Esophagus squamous epithelium (tissue), 5 donors: ENCODE measurements around the gene TPM2. TPM values are rescaled to one million over a fixed set of nuclear protein-coding genes. Genes with fewer than 3 reads are reported as not detected.
A peak's percentile ranks its signal among the peaks of the same experiment; 100 is the strongest.

Experiments
- DNase-seq: peaks from one replicate; lab custom pipeline; 2025; lab: John Stamatoyannopoulos, UW
- H3K27ac ChIP-seq, 4 donors: fragments of 200-600 bp; sonication (generic); one replicate each; pipeline ENCODE4 v1.5.1; 2016 to 2019; ENCODE audit warnings: mild to moderate bottlenecking in 1 of 4
- H3K27me3 ChIP-seq, 4 donors: fragments of 200-600 bp; sonication (generic); 1 replicate in 3 of 4; 2 replicates in 1 of 4; pipeline versions ENCODE4 v1.5.1 to v1.6.0; 2017 to 2021; ENCODE audit warnings: antibody characterized with exemption in 1 of 4
- H3K36me3 ChIP-seq, 3 donors: fragments of 200-600 bp; sonication (generic); one replicate each; pipeline ENCODE4 v1.5.1; 2016 to 2019
- H3K4me1 ChIP-seq, 3 donors: fragments of 200-600 bp; sonication (generic); one replicate each; pipeline ENCODE4 v1.5.1; 2017 to 2019
- H3K4me3 ChIP-seq, 4 donors: fragments of 200-600 bp; sonication (generic); 1 replicate in 3 of 4; 2 replicates in 1 of 4; pipeline ENCODE4 v1.5.1; 2016 to 2019; ENCODE audit warnings: mild to moderate bottlenecking in 2 of 4, moderate library complexity in 1 of 4
- H3K9me3 ChIP-seq, 3 donors: fragments of 200-600 bp; sonication (generic); one replicate each; pipeline ENCODE4 v1.5.1; 2016 to 2019
- CTCF ChIP-seq, 6 experiments: fragments of 450-650 bp in 4 of 6; fragments of 200-600 bp in 2 of 6; sonication (generic) in 2 of 6; IDR thresholded peaks; one replicate each; pipeline ENCODE4 v1.5.1; 2016 to 2019; ENCODE audit warnings: antibody characterized with exemption in 6 of 6, mild to moderate bottlenecking in 4 of 6, moderate library complexity in 4 of 6
- POLR2A ChIP-seq, 4 donors: fragments of 450-650 bp; IDR thresholded peaks; one replicate each; pipeline ENCODE4 v1.6.1; 2017; ENCODE audit warnings: antibody characterized with exemption in 4 of 4, mild to moderate bottlenecking in 4 of 4, moderate library complexity in 3 of 4
- WGBS, 2 donors: methylation state at CpG; one replicate each; pipeline ENCODE4 v1.1.5; 2018; 5-methylcytosine and 5-hydroxymethylcytosine counted together
- intact Hi-C: fragments of 100-400 bp; cut with DNase I; formaldehyde crosslinking; loops from one replicate; pipeline ENCODE4 v1.15.0; 2022
- total RNA-seq, 4 donors: library from RNA; depleted of rRNA; stranded (reverse); fragments of >200 nt; gene quantifications; one replicate each; pipeline ENCODE4 v1.1.0, GENCODE V29; 2016
- donor health status: DM: yes; HTN: yes; CAD: no.

Gene TPM2
- total RNA-seq, 4 donors from 2014 or later, result 80.8 to 1,148 (median 217) TPM

DNA sequence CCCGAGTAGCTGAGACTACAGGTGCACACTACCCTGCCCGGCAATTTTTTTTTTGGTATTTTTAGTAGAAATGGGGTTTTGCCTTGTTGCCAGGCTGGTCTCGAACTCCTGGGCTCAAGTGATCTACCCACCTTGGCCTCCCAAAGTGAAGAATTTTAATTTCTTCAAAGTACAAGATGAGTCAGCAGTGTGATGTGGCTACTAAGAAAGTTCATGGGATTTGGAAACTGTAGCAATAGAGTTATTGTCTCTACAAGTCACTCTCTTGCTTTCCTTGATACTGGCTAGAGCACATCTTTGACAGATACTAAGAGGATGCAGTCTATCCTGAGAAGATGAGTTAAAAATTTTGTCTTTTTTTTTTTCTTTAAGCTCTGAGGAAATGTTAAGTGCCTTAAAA, 44.4 kb upstream of the TPM2 start:
- Histone ChIP-seq H3K4me1 (peaks cover 14 to 53% (median 26%) of the 10 kb centered on the region in 3 donors), H3K9me3 (no peaks in the 10 kb centered on the region), H3K27me3 (no peaks in the 10 kb centered on the region), H3K27ac (peak overlapping the region in 2 of 4 donors; percentile 95 to 98), H3K4me3 (no peak overlapping the region), H3K36me3 (peaks cover 16 to 50% (median 33%) of the 10 kb centered on the region in 3 donors)
- TF ChIP-seq POLR2A (IDR thresholded peaks at IDR 0.05), result no peak
- no peak for TF ChIP-seq CTCF (IDR thresholded peaks at IDR 0.05)
- WGBS, 2 donors, result 83 to 90% methylated on average over 3 of the region's 3 CpGs
- DNase-seq, result no peak
- intact Hi-C loops, result loop anchor here (5.0 to 10.0 kb wide), 2 partner anchors 77 to 129 kb away; partner anchors contain the start of genes CCDC107, RMRP and TESK1

DNA sequence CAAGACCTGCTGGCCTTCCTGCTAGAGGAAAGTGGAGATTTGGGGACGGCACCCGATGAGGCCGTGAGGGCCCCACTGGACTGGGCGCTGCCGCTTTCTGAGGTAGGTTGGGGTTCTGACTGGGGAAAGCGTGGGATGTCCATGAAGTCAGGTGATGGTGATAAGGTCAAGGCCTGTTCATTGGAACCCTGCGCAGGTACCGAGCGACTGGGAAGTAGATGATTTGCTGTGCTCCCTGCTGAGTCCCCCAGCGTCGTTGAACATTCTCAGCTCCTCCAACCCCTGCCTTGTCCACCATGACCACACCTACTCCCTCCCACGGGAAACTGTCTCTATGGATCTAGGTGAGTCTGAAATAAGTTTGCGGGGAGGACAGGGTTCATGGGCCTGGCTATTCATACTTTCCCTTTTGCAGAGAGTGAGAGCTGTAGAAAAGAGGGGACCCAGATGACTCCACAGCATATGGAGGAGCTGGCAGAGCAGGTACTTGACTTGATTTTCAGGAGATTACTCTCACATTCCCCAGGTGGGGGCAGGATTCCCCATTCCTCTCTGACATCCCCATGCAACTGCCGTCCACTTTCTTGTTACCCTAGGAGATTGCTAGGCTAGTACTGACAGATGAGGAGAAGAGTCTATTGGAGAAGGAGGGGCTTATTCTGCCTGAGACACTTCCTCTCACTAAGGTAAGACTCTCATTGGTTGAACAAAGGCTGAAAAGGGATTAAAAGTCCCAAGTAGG, 43.2 kb upstream of the TPM2 start:
- H3K27me3 ChIP-seq, result no peaks in the 10 kb centered on the region
- DNase-seq, result no peak
- intact Hi-C loops, result loop anchor here (5.0 to 10.0 kb wide), 2 partner anchors 76 to 128 kb away; partner anchors contain the start of genes CCDC107, RMRP and TESK1
- peaks cover 5 to 44% (median 24%) of the 10 kb centered on the region in 3 donors for H3K36me3 ChIP-seq
- H3K27ac ChIP-seq, result peak overlapping the region; percentile 95 to 100 (median 98)
- peaks cover 14 to 64% (median 35%) of the 10 kb centered on the region in 3 donors for H3K4me1 ChIP-seq
- no peak for TF ChIP-seq CTCF (IDR thresholded peaks at IDR 0.05)
- no peak for TF ChIP-seq POLR2A (IDR thresholded peaks at IDR 0.05)
- WGBS, 2 donors, result 1 to 3% methylated on average over 8 to 13 of the region's 14 CpGs
- H3K4me3 ChIP-seq, result peak overlapping the region; percentile 69 to 91 (median 80)
- H3K9me3 ChIP-seq, result no peaks in the 10 kb centered on the region

DNA sequence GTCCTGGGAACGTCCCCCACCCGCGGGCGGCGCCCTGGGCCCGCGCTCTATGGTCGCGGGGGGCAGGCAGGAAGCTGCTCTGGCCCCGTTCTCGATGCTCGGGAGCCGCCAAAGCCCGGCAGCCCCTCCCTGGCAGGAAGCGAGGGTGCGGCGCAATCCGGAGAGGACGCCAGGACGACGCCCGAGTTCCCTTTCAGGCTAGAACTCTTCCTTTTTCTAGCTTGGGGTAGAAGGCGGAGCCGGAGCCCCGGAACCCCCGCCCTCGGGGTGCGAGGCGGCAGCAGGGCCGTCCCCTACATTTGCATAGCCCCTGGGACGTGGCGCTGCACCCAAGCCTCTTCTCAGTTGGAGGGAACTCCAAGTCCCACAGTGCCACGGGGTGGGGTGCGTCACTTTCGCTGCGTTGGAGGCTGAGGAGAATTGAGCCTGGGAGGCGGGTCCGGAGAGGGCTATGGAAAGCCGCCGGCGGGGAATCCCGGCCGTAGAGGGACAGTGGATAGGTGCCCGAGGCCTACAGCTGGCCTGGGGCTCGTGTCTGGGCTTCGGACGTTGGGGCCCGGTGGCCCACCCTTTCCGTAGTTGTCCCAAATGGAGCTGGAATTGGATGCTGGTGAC, 42.6 kb upstream of the TPM2 start, which contains the start of the genes CREB3 and TLN1:
Gene CREB3 (plus strand): TSS at position 482 of the 615 bp plus-strand sequence. CDS start 107 bp downstream, at position 589.
Gene TLN1 (minus strand): TSS at position 11 of the 615 bp plus-strand sequence. CDS start 6,501 bp downstream, outside the sequence.
- 0% methylated on average over 10 to 19 of the region's 49 CpGs for WGBS, 2 donors
- peaks cover 18 to 71% (median 35%) of the 10 kb centered on the region in 3 donors for H3K4me1 ChIP-seq
- no peaks in the 10 kb centered on the region for H3K9me3 ChIP-seq
- peak within 1 kb of the TSS; percentile 95 to 100 (median 98) for H3K27ac ChIP-seq
- DNase-seq, result peak; percentile 92
- TF ChIP-seq POLR2A (IDR thresholded peaks at IDR 0.05), result peak in 3 of 4 donors; percentile 57 to 76 (median 76)
- peak in 2 of 6 experiments; percentile 10 to 21 for TF ChIP-seq CTCF (IDR thresholded peaks at IDR 0.05)
- peaks cover 0 to 43% (median 21%) of the 10 kb centered on the region in 3 donors for H3K36me3 ChIP-seq
- H3K4me3 ChIP-seq, result peak within 1 kb of the TSS; percentile 69 to 91 (median 80)
- intact Hi-C loops, result loop anchor here (5.0 to 10.0 kb wide), 2 partner anchors 75 to 127 kb away; partner anchors contain the start of genes CCDC107, RMRP and TESK1
- H3K27me3 ChIP-seq, result no peaks in the 10 kb centered on the region

DNA sequence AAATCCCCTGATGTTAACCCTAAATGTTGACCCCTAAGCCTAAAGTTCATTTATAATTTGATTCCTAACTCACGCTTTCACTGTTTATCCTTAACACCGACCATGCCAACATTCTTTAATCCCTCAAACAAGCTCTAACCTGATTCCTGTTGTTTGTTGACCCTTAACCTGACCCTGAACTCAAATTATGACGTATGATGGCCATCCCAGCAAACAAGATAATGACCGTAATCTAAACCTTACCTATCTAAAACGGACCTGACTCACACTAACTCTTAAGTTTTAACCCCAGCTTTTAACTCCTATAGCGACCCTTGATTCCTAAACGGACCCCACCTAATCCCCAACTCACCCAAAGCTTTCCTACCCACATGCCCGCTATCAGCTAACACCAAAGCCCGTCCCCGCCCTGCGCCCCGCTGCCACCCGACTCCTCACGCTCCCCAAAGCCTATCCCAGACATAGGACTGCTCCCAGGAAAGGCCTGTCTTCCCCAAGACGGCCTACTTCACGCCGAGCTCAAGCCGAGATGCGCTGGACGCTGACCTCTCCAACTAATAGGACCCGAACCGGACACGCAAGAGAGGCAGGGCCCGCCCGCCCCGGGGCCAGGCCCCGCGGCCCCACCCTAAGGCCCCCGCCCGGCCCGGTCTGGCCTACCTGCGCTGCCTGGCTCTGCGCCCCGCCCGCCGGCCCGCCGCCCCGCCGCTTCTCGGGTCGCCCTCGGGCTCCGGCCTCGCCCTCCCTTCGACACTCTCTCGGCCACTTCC, 41.9 kb upstream of the TPM2 start:
- Histone ChIP-seq H3K9me3 (no peaks in the 10 kb centered on the region), H3K4me1 (peaks cover 20 to 78% (median 39%) of the 10 kb centered on the region in 3 donors), H3K4me3 (peak overlapping the region; percentile 69 to 91 (median 80)), H3K27ac (peak overlapping the region; percentile 95 to 100 (median 98)), H3K36me3 (peaks cover 0 to 36% (median 14%) of the 10 kb centered on the region in 3 donors), H3K27me3 (no peaks in the 10 kb centered on the region)
- TF ChIP-seq CTCF (IDR thresholded peaks at IDR 0.05), result no peak
- no peak for TF ChIP-seq POLR2A (IDR thresholded peaks at IDR 0.05)
- intact Hi-C loops, result loop anchor here (5.0 to 10.0 kb wide), 2 partner anchors 74 to 127 kb away; partner anchors contain the start of genes CCDC107, RMRP and TESK1
- DNase-seq, result no peak
- 1% methylated on average over 14 to 16 of the region's 47 CpGs for WGBS, 2 donors
